Measurements from ENCODE around the gene PAOX. TPM values are rescaled to one million over a fixed set of nuclear protein-coding genes. Genes with fewer than 3 reads are reported as not detected.

Gene PAOX
- total and polyA plus RNA-seq, 9 of the 15 experiments (the other 6 are each of a cell fraction or from before 2014, with no cell fraction given): 0.80 to 6.4 (median 2.6) TPM

DNA sequence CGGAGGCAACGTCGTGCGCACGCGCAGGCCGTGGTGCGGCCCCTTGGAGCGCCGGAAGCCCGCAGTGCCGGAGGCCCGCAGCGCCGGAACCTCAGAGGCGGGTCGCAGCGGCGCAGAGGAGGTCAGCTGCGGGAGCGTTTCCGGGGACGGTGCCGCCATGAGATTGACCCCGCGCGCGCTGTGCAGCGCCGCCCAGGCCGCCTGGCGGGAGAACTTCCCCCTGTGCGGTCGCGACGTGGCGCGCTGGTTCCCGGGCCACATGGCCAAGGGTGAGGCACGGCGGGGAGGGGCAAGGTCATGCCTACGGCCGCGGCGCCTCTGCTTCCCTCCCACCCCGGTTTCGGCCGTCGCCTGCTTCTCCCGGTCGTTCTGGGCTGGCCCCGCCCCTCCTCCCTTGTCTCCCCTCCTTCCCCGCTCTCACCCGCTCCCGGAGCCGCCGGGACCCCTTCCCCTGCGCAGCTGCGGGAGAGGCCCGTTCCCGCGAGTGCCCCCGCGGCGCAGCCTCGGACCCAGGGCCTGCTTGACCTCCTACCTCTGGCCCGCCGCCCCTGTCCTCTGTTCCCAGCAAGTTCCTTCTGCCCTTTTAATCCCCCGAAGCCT, 15.1 kb downstream of the PAOX start, which contains the start of gene MTG1 (continued):
- no peak for TF ChIP-seq FOXK1 (CRISPR knock-in tag; IDR thresholded peaks at IDR 0.05; ENCODE audit: borderline replicate concordance)
- peak; percentile 77 for TF ChIP-seq CREB1 (IDR thresholded peaks at IDR 0.05)
- TF ChIP-seq CREB1 (CRISPR knock-in tag; IDR thresholded peaks at IDR 0.05): peak; percentile 68
- 0 out of 2 replicates have a peak, but pooled peaks have one; percentile 22 for TF ChIP-seq CBFA2T3 (IDR thresholded peaks at IDR 0.05)
- peak; percentile 93 for TF ChIP-seq RBFOX2 (IDR thresholded peaks at IDR 0.05; ENCODE audit: low read depth, low read length)
- TF ChIP-seq ZKSCAN1 (IDR thresholded peaks at IDR 0.05; ENCODE audit: low read depth, low read length): peak; percentile 60; the same call in 1 of the 2 replicates
- TF ChIP-seq, protein P1, sequence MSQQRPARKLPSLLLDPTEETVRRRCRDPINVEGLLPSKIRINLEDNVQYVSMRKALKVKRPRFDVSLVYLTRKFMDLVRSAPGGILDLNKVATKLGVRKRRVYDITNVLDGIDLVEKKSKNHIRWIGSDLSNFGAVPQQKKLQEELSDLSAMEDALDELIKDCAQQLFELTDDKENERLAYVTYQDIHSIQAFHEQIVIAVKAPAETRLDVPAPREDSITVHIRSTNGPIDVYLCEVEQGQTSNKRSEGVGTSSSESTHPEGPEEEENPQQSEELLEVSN (IDR thresholded peaks at IDR 0.05; ENCODE audit: borderline replicate concordance in 1 of 2, extremely low read depth in 1 of 2, insufficient read depth in 1 of 2, insufficient read length in 1 of 2, low read depth in 1 of 2, low read length in 1 of 2, poor library complexity in 1 of 2, severe bottlenecking in 1 of 2): peak; percentile 95 to 98
- TF ChIP-seq, protein P2, sequence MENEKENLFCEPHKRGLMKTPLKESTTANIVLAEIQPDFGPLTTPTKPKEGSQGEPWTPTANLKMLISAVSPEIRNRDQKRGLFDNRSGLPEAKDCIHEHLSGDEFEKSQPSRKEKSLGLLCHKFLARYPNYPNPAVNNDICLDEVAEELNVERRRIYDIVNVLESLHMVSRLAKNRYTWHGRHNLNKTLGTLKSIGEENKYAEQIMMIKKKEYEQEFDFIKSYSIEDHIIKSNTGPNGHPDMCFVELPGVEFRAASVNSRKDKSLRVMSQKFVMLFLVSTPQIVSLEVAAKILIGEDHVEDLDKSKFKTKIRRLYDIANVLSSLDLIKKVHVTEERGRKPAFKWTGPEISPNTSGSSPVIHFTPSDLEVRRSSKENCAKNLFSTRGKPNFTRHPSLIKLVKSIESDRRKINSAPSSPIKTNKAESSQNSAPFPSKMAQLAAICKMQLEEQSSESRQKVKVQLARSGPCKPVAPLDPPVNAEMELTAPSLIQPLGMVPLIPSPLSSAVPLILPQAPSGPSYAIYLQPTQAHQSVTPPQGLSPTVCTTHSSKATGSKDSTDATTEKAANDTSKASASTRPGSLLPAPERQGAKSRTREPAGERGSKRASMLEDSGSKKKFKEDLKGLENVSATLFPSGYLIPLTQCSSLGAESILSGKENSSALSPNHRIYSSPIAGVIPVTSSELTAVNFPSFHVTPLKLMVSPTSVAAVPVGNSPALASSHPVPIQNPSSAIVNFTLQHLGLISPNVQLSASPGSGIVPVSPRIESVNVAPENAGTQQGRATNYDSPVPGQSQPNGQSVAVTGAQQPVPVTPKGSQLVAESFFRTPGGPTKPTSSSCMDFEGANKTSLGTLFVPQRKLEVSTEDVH (IDR thresholded peaks at IDR 0.05; ENCODE audit: low read depth, partially characterized antibody): peak; percentile 83
- TF ChIP-seq, protein P3, sequence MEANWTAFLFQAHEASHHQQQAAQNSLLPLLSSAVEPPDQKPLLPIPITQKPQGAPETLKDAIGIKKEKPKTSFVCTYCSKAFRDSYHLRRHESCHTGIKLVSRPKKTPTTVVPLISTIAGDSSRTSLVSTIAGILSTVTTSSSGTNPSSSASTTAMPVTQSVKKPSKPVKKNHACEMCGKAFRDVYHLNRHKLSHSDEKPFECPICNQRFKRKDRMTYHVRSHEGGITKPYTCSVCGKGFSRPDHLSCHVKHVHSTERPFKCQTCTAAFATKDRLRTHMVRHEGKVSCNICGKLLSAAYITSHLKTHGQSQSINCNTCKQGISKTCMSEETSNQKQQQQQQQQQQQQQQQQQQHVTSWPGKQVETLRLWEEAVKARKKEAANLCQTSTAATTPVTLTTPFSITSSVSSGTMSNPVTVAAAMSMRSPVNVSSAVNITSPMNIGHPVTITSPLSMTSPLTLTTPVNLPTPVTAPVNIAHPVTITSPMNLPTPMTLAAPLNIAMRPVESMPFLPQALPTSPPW (CRISPR knock-in tag; IDR thresholded peaks at IDR 0.05): peak; percentile 71
- no peak for TF ChIP-seq FOXJ3 (CRISPR knock-in tag; IDR thresholded peaks at IDR 0.05)
- TF ChIP-seq, protein P4, sequence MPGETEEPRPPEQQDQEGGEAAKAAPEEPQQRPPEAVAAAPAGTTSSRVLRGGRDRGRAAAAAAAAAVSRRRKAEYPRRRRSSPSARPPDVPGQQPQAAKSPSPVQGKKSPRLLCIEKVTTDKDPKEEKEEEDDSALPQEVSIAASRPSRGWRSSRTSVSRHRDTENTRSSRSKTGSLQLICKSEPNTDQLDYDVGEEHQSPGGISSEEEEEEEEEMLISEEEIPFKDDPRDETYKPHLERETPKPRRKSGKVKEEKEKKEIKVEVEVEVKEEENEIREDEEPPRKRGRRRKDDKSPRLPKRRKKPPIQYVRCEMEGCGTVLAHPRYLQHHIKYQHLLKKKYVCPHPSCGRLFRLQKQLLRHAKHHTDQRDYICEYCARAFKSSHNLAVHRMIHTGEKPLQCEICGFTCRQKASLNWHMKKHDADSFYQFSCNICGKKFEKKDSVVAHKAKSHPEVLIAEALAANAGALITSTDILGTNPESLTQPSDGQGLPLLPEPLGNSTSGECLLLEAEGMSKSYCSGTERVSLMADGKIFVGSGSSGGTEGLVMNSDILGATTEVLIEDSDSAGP (CRISPR knock-in tag; IDR thresholded peaks at IDR 0.05): no peak
- no peak for TF ChIP-seq ZNF589 (CRISPR knock-in tag; IDR thresholded peaks at IDR 0.05; ENCODE audit: low read depth)
- TF ChIP-seq L3MBTL2 (IDR thresholded peaks at IDR 0.05): peak; percentile 85
- 0 out of 2 replicates have a peak, but pooled peaks have one; percentile 33 for TF ChIP-seq HLTF (IDR thresholded peaks at IDR 0.05)
- 0 out of 2 replicates have a peak, but pooled peaks have one; percentile 48 for TF ChIP-seq SAFB (IDR thresholded peaks at IDR 0.05; ENCODE audit: borderline replicate concordance, low read depth, low read length)
- peak; percentile 98 for TF ChIP-seq GABPB1 (CRISPR knock-in tag; IDR thresholded peaks at IDR 0.05)
- TF ChIP-seq, protein P5, sequence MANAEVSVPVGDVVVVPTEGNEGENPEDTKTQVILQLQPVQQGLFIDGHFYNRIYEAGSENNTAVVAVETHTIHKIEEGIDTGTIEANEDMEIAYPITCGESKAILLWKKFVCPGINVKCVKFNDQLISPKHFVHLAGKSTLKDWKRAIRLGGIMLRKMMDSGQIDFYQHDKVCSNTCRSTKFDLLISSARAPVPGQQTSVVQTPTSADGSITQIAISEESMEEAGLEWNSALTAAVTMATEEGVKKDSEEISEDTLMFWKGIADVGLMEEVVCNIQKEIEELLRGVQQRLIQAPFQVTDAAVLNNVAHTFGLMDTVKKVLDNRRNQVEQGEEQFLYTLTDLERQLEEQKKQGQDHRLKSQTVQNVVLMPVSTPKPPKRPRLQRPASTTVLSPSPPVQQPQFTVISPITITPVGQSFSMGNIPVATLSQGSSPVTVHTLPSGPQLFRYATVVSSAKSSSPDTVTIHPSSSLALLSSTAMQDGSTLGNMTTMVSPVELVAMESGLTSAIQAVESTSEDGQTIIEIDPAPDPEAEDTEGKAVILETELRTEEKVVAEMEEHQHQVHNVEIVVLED (CRISPR knock-in tag; IDR thresholded peaks at IDR 0.05): peak; percentile 84
- TF ChIP-seq SIN3B (IDR thresholded peaks at IDR 0.05; ENCODE audit: low read depth): peak; percentile 75; the same call in 1 of the 2 replicates
- TF ChIP-seq, protein P6, sequence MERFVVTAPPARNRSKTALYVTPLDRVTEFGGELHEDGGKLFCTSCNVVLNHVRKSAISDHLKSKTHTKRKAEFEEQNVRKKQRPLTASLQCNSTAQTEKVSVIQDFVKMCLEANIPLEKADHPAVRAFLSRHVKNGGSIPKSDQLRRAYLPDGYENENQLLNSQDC (CRISPR knock-in tag; IDR thresholded peaks at IDR 0.05): no peak

Data from K562 (cell line).